Activated T-helper 1 cell treated with anti-CD3 and anti-CD28 coated beads, Interleukin-12 subunit alpha, Interleukin-12 subunit beta, Interleukin-2, Interleukin-4 antibody, amounts not matched to agents 30 ng/mL and 10 ng/mL and 1 ng/mL, durations not matched to agents 14 hours and 24 hours and 36 hours (primary cell): ENCODE data around the gene PRKCA. TPM values are rescaled to one million over a fixed set of nuclear protein-coding genes. Genes with fewer than 3 reads are reported as not detected.

Experiments used
- DNase-seq: peaks from one replicate; pipeline ENCODE4 v3.0.0; 2021; ENCODE audit warnings: low spot score
- H3K27ac Mint-ChIP-seq: one replicate; pipeline ENCODE4 v1.8.0; 2021; ENCODE audit warnings: mild to moderate bottlenecking, mixed read lengths
- H3K27me3 Mint-ChIP-seq: one replicate; pipeline ENCODE4 v1.8.0; 2022; ENCODE audit warnings: mild to moderate bottlenecking, moderate library complexity, mixed read lengths; ENCODE audit not compliant: insufficient read depth
- H3K36me3 Mint-ChIP-seq: one replicate; pipeline ENCODE4 v1.8.0; 2021; ENCODE audit warnings: low read depth, mixed read lengths
- H3K4me1 Mint-ChIP-seq: one replicate; pipeline ENCODE4 v1.8.0; 2021; ENCODE audit warnings: low read depth, mixed read lengths
- H3K4me3 Mint-ChIP-seq: one replicate; pipeline ENCODE4 v1.8.0; 2021; ENCODE audit warnings: mild to moderate bottlenecking, moderate library complexity, mixed read lengths
- H3K9me3 Mint-ChIP-seq: one replicate; pipeline ENCODE4 v1.8.0; 2021; ENCODE audit warnings: mixed read lengths
- intact Hi-C: fragments of 100-400 bp; cut with micrococcal nuclease; formaldehyde crosslinking; loops from one replicate; pipeline ENCODE4 v1.15.1; 2024
- total RNA-seq: library from RNA; stranded (reverse); gene quantifications from 2 replicates; pipeline ENCODE4 v1.2.3, GENCODE V29; 2022

PRKCA gene
- total RNA-seq, 1 donor from 2014 or later = 157 TPM

DNA sequence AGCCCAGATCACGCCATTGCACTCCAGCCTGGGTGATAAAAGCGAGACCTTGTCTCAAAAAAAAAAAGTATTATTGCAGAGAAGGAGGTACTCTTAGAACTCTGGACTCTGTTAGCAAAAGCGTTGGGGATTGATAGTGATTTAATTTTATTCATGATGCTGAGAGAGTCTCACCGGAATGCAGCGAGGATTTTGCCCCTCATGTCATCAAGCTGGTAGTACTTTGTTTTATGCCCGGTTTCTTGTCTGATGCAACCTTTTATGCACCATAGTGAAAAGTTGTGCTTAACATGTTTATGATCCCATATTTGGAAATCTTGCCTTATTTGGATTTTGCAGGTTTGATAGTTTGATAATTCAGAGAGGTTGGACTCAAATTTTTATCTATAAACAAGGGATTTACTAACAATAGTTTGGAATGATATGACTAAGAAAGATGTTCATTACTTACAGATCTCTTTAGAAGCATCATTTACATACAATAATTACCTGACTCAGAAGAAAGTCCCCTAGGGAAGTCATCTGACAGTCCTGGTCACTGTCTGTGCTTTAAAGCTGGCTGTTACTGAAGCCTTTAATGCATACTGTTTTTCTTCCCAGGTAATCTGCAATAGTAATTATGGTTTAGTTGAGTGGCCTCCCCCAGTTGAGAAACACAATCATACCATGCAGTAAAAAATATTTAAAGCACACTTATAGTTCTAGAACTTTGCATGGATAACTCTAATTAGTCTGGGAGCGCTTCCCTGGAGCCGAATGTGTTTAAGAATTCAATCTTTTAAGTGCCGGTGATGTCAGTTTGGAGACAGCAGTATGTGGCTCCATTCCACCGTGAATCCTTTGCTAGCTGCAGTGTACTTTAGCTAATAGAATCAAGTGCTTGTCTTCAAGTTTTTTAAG lies 120.9 kb downstream of the PRKCA start:
- Mint-ChIP-seq H3K27ac (peak overlapping the region; percentile 78), H3K9me3 (no peaks in the 10 kb centered on the region), H3K27me3 (no peaks in the 10 kb centered on the region), H3K36me3 (peaks cover 9% of the 10 kb centered on the region), H3K4me3 (peak overlapping the region; percentile 50), H3K4me1 (peaks cover 67% of the 10 kb centered on the region)
- intact Hi-C loops = loop anchor here (5.0 to 10.0 kb wide), 2 partner anchors 76 to 251 kb away; no protein-coding TSS in a partner anchor
- DNase-seq = no peak

- peak overlapping the region; percentile 23 for H3K4me3 Mint-ChIP-seq
- intact Hi-C loops = loop anchor here (1.0 to 10.0 kb wide), 7 partner anchors 41 to 249 kb away; no protein-coding TSS in a partner anchor
- H3K4me1 Mint-ChIP-seq = peaks cover 68% of the 10 kb centered on the region
- no peak for DNase-seq
- no peaks in the 10 kb centered on the region for H3K9me3 Mint-ChIP-seq
- H3K36me3 Mint-ChIP-seq = peaks cover 9% of the 10 kb centered on the region
- H3K27ac Mint-ChIP-seq = peak overlapping the region; percentile 66
- no peaks in the 10 kb centered on the region for H3K27me3 Mint-ChIP-seq
These were observed 123.5 kb downstream of the PRKCA start for GRCh38 chr17:66425756-66426396.

- Mint-ChIP-seq H3K27me3 (no peaks in the 10 kb centered on the region), H3K4me1 (peaks cover 65% of the 10 kb centered on the region), H3K9me3 (no peaks in the 10 kb centered on the region), H3K27ac (peak overlapping the region; percentile 66), H3K4me3 (peak overlapping the region; percentile 23), H3K36me3 (peaks cover 7% of the 10 kb centered on the region)
- intact Hi-C loops = loop anchor here (1.0 to 10.0 kb wide), 6 partner anchors 40 to 248 kb away; no protein-coding TSS in a partner anchor
- peak; percentile 48 for DNase-seq
These were observed 124.1 kb downstream of the PRKCA start for GRCh38 chr17:66426397-66427033.

DNA sequence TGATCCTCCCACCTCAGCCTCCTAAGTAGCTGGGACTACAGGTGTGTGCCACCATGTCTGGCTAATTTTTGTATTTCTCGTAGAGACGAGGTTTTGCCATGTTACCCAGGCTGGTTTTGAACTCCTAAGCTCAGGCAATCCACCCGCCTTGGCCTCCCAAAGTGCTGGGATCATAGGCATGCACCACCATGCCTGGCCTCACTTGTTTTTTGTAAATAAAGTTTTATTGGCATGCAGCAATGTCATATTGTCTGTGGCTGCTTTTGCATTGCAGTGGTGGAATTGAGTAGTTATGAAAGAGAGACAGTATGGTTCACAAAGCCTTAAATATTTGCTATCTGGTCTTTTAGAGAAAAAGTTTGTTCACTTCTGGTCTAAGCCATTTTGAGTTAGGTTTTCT lies 124.7 kb downstream of the PRKCA start:
- H3K27ac Mint-ChIP-seq = no peak overlapping the region
- H3K9me3 Mint-ChIP-seq = no peaks in the 10 kb centered on the region
- H3K36me3 Mint-ChIP-seq = peaks cover 7% of the 10 kb centered on the region
- no peak overlapping the region for H3K4me3 Mint-ChIP-seq
- no peak for DNase-seq
- H3K27me3 Mint-ChIP-seq = no peaks in the 10 kb centered on the region
- intact Hi-C loops = loop anchor here (2.0 to 10.0 kb wide), 4 partner anchors 40 to 248 kb away; no protein-coding TSS in a partner anchor
- peaks cover 65% of the 10 kb centered on the region for H3K4me1 Mint-ChIP-seq

GRCh38 chr17:66429680-66430079 lies 127.3 kb downstream of the PRKCA start:
- Mint-ChIP-seq H3K4me1 (peaks cover 69% of the 10 kb centered on the region), H3K9me3 (no peaks in the 10 kb centered on the region), H3K36me3 (peaks cover 3% of the 10 kb centered on the region), H3K4me3 (no peak overlapping the region), H3K27me3 (no peaks in the 10 kb centered on the region), H3K27ac (no peak overlapping the region)
- DNase-seq = no peak
- intact Hi-C loops = loop anchor here (10.0 kb wide), 1 partner anchor 245 kb away; no protein-coding TSS in a partner anchor

DNA sequence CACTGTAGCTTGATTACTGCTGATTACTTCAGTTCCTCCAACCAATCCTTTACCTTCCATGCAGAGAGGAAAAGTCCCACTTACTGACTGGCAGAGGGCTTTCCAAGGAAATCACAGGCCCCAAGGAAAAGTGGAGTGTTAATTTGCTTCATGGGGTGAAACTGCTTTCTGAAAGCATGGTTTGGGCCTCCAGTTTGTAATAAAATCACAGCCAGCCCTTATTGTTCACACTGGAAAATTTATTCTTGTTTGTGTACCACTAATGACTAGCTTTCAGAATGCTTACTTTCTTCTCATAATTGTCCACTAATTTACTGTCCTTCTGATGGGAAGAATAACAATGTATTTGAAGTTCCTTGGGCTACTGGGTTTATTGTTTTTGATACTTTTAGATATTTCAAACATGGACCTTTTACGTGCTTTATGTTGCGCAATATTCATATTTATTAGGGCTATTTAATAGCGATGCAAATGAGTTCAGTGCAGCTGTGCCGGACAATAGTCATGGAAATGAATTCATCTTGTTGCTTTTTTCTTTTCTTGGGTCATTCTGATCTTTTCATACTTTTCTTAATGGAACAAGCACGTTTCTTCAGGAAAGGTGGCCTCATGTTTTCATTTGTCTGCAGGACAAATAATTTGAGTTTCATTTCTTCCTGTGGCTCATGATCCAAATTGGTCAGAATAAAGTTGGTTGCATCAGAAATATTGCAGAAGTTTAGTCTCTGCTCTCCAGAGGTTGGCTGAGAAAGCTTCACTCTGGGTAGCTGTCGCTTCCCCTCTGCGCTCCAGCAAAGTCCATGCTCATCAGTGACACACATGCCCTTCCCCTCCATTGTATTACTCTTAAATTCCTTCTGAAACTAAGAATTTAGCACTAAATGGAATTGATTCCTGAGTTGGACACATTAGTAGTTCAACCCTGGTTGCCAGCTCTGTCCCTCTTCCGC lies 128.7 kb downstream of the PRKCA start:
- DNase-seq = no peak
- intact Hi-C loops = no loop called here
- Mint-ChIP-seq H3K27me3 (no peaks in the 10 kb centered on the region), H3K4me1 (peaks cover 57% of the 10 kb centered on the region), H3K36me3 (peaks cover 3% of the 10 kb centered on the region), H3K4me3 (no peak overlapping the region), H3K9me3 (no peaks in the 10 kb centered on the region), H3K27ac (no peak overlapping the region)

GRCh38 chr17:66431910-66432309 lies 129.5 kb downstream of the PRKCA start:
- no peaks in the 10 kb centered on the region for H3K27me3 Mint-ChIP-seq
- H3K4me3 Mint-ChIP-seq = no peak overlapping the region
- intact Hi-C loops = no loop called here
- no peaks in the 10 kb centered on the region for H3K9me3 Mint-ChIP-seq
- peaks cover 3% of the 10 kb centered on the region for H3K36me3 Mint-ChIP-seq
- no peak overlapping the region for H3K27ac Mint-ChIP-seq
- no peak for DNase-seq
- H3K4me1 Mint-ChIP-seq = peaks cover 50% of the 10 kb centered on the region

- H3K9me3 Mint-ChIP-seq = no peaks in the 10 kb centered on the region
- peaks cover 3% of the 10 kb centered on the region for H3K36me3 Mint-ChIP-seq
- peaks cover 47% of the 10 kb centered on the region for H3K4me1 Mint-ChIP-seq
- no peak for DNase-seq
- H3K27me3 Mint-ChIP-seq = no peaks in the 10 kb centered on the region
- H3K27ac Mint-ChIP-seq = no peak overlapping the region
- H3K4me3 Mint-ChIP-seq = no peak overlapping the region
- intact Hi-C loops = no loop called here
These were observed 130.1 kb downstream of the PRKCA start for GRCh38 chr17:66432411-66432957.

- Mint-ChIP-seq H3K4me1 (peaks cover 41% of the 10 kb centered on the region), H3K27ac (peak overlapping the region; percentile 45), H3K9me3 (peaks cover 1% of the 10 kb centered on the region), H3K27me3 (no peaks in the 10 kb centered on the region), H3K4me3 (no peak overlapping the region), H3K36me3 (peaks cover 3% of the 10 kb centered on the region)
- no peak for DNase-seq
- intact Hi-C loops = no loop called here
These were observed 130.7 kb downstream of the PRKCA start for GRCh38 chr17:66432996-66433551.

DNA sequence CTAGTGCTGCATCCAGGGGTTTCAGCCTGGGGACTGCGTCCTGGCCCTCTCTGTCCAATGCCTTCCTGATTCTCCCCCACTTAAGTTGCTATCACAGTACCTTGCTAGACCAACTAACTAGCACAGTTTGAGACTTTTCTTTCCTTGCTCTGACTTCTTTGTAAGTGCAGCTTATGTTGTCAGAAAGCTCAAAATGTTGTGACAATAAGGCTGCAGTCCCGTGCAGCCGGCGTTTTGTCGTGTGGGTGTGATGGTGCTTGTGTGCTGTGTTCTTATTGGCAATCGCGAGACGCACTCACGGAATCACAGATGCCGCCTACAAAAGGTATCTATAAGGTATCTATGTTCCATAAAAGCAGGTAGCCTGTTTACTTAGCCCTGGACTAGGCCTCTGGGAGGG lies 132.8 kb downstream of the PRKCA start:
- peaks cover 5% of the 10 kb centered on the region for H3K36me3 Mint-ChIP-seq
- intact Hi-C loops = no loop called here
- H3K4me1 Mint-ChIP-seq = peaks cover 34% of the 10 kb centered on the region
- H3K4me3 Mint-ChIP-seq = no peak overlapping the region
- peaks cover 5% of the 10 kb centered on the region for H3K9me3 Mint-ChIP-seq
- H3K27me3 Mint-ChIP-seq = no peaks in the 10 kb centered on the region
- no peak for DNase-seq
- H3K27ac Mint-ChIP-seq = no peak overlapping the region

GRCh38 chr17:66436631-66437030 lies 134.2 kb downstream of the PRKCA start:
- H3K9me3 Mint-ChIP-seq = peaks cover 5% of the 10 kb centered on the region
- no peaks in the 10 kb centered on the region for H3K27me3 Mint-ChIP-seq
- H3K4me3 Mint-ChIP-seq = no peak overlapping the region
- peaks cover 5% of the 10 kb centered on the region for H3K36me3 Mint-ChIP-seq
- H3K27ac Mint-ChIP-seq = no peak overlapping the region
- no peak for DNase-seq
- intact Hi-C loops = no loop called here
- H3K4me1 Mint-ChIP-seq = peaks cover 30% of the 10 kb centered on the region
